Activated CD4-positive, alpha-beta T cell treated with anti-CD3 and anti-CD28 coated beads, Interleukin-2, amount 50 U/mL, for 4 hours (primary cell): ENCODE results near the gene INSRR.

ENCODE experiments used
- DNase-seq, 2 experiments: peaks; one replicate each; pipeline ENCODE4 v3.0.0-alpha.2; 2020

INSRR gene

GRCh38 chr1:156803086-156803851, 55.6 kb downstream of the INSRR start:
- DNase-seq, result no peak

GRCh38 chr1:156802421-156802935, 56.4 kb downstream of the INSRR start:
- DNase-seq, result no peak

DNA sequence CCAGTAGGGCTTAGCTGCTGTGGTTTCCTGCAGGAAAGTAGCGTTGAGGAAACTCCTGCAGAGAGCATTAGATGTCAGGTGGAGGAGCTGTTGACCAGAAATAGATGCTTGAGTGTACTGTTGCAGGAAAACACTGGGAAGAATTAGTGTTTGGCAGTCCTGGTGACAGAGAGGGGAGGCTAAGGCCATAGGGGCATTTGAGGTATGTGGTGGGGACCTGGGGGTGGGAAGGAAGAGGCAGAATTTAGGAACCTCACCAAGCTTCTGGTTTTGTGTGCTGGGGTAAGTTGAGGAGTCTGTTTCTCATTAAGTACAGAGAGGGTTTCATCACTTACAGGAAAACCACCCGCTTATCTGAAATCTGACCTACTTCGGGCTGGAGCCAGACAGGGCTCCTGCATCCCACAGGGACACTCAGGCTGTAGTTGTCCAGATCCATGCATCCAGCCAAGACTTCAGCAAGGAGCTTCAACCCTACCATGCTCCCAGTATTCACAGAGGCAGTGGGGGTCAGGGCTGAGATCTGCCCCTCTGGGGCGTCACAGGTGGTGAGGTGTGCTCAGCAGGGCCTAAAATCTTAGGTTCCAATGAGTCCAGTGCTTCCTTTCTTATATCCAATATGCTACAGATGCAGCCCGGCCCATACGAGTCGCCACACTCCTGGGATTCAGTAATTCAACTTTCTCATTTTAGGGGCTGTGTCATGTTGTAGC, 57.4 kb downstream of the INSRR start:
- no peak for DNase-seq

DNA sequence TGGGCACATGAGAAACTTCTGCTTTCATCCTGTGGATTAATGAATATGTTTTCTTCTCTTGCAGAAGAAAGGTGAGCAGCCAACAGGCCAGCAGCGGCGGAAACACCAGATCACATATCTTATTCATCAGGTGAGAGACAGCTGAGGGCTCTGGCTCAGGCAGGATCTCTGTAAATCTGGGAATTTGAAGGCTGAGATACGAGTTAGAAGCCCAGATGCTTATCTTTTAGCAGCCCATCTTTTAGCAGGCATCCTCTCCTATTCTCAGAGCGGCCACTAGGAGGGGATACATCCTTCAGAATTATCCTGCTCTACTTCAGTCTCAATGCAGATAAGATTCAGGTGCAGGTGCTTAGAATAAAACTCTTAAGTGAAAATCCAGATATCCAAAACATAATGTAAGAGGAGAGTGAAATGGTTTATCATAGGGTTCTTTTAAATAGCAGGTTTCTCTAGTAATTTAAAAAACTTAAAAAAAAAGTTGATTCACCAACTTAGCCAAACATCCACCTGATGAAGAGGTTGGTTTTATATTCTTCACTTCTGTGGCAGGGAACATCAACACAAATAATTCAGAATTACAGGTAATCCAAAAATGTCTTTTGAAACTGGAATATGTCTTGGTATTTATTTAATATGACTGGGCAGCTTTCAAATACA, 61.6 kb downstream of the INSRR start:
- DNase-seq, result peak; percentile 59 to 64

- no peak for DNase-seq
Measured at GRCh38 chr1:156796340-156797097, 62.4 kb downstream of the INSRR start.

GRCh38 chr1:156795787-156796186, 63.1 kb downstream of the INSRR start:
- DNase-seq, result no peak

GRCh38 chr1:156795374-156795733, 63.6 kb downstream of the INSRR start:
- DNase-seq, result no peak

GRCh38 chr1:156794506-156795373, 64.2 kb downstream of the INSRR start:
- no peak for DNase-seq
